Measurements from ENCODE around the gene SEMA7A. TPM values are rescaled to one million over a fixed set of nuclear protein-coding genes. Genes with fewer than 3 reads are reported as not detected.
A peak's percentile ranks its signal among the peaks of the same experiment; 100 is the strongest.

SEMA7A gene
- total RNA-seq, 3 donors from 2014 or later = 1.6 to 3.7 (median 3.0) TPM

DNA sequence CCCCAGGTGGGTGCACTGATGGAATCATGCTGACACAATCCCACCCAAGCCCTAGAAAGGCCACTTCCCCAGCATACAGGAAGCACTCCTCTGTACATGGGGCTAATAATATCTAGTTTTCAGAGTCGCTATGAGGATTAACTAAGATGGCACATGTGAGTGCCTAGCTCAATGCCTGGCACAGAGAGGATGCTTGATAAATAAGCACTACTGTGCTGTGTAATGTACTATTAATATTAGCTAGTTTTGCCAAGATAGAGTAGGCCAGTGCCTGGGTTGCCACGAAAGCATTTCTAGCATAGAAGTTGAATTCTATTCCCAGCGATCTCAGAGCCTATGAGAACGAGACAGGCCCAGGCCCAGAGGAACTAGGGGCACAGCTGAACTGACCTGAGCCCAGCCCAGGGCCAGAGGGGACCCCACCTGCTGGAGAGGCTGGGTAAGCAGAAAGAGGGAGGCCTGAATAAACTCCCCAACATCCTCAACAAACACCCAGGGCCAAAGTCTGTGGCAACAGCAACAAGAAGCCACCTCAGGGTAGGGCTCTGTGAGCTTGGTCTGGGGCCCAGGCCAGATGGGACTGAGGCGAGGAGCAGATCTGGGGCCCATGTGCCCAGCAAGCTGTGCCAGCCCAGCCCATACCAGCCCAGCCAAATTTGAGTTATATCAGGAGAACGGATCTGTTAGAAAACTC lies 7.6 kb upstream of the SEMA7A start:
- Histone ChIP-seq H3K9me3 (no peaks in the 10 kb centered on the region), H3K36me3 (ENCODE audit: low read depth) (no peaks in the 10 kb centered on the region), H3K4me1 (ENCODE audit: low read depth) (no peaks in the 10 kb centered on the region), H3K4me3 (no peak overlapping the region)
- intact Hi-C loops (cut with DNase I, micrococcal nuclease) = no loop called here
- DNase-seq = no peak
- TF ChIP-seq CTCF (IDR thresholded peaks at IDR 0.05) = no peak
- ATAC-seq = no peak

- ATAC-seq = peak; percentile 77
- TF ChIP-seq CTCF (IDR thresholded peaks at IDR 0.05) = peak; percentile 74
- DNase-seq = peak; percentile 65 to 80 (median 77)
- Histone ChIP-seq H3K4me1 (ENCODE audit: low read depth) (no peaks in the 10 kb centered on the region), H3K4me3 (no peak overlapping the region), H3K9me3 (no peaks in the 10 kb centered on the region), H3K36me3 (ENCODE audit: low read depth) (no peaks in the 10 kb centered on the region)
- intact Hi-C loops (cut with DNase I, micrococcal nuclease) = loop anchor here (2.0 to 5.0 kb wide), 2 partner anchors 56 to 57 kb away; no protein-coding TSS in a partner anchor
These were observed 5.1 kb upstream of the SEMA7A start for GRCh38 chr15:74438721-74439316.

- no peaks in the 10 kb centered on the region for H3K36me3 ChIP-seq (ENCODE audit: low read depth)
- no peak for DNase-seq
- no peak for TF ChIP-seq CTCF (IDR thresholded peaks at IDR 0.05)
- intact Hi-C loops (cut with DNase I, micrococcal nuclease) = loop anchor here (2.0 to 5.0 kb wide), 2 partner anchors 55 to 56 kb away; no protein-coding TSS in a partner anchor
- peaks cover 2% of the 10 kb centered on the region for H3K4me1 ChIP-seq (ENCODE audit: low read depth)
- H3K9me3 ChIP-seq = no peaks in the 10 kb centered on the region
- no peak for ATAC-seq
- no peak overlapping the region for H3K4me3 ChIP-seq
These were observed 4.4 kb upstream of the SEMA7A start for GRCh38 chr15:74438206-74438605.

DNA sequence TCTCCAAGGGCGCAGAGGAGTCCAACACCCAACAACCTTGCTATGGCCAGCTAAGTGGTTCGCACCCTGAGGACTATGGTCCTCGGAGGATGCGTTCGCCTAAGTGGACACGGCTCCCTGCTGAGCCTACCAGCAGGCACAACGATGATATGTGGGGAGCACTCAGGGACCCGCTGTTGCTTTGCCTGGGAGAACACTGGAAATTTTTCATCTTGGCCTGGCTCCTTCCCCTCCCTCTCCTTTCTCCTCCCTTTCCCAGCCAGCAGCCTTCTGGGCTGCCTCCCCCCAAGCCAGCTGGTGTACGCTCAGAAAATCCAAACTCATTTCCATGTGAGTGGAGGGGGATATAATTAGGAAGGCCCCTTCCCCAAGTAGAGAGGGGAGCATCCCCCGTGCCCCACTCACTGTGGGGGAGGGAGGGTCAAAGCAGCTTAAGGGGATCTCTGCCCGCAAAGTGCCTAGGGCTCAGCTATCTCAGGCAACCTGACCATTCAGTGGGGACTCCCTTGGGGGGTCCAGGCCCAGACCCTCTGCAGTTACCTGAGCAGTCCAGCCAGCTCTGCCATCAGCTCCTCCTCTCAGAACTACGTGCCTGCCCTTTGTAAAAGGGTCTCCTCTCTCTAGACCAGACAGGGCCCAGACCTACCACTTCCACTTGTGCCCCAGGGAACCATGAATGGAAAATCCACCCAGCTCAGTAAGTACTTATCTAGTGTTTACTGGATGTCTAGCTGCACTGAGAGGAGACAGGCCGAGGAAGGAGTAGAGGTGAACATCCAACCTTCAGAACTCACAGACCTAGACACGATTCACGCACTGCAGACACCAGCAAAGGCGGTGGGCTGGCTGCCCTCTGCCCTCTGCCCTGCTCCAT lies 742 bp upstream of the SEMA7A start:
- peak in 1 of 3 donors; percentile 44 for DNase-seq
- intact Hi-C loops (cut with DNase I, micrococcal nuclease) = loop anchor here in 1 of 2 donors (5.0 kb wide), 1 partner anchor 52 kb away; no protein-coding TSS in a partner anchor
- TF ChIP-seq CTCF (IDR thresholded peaks at IDR 0.05) = no peak
- H3K4me1 ChIP-seq (ENCODE audit: low read depth) = peaks cover 8% of the 10 kb centered on the region
- ATAC-seq = peak; percentile 2
- H3K4me3 ChIP-seq = no peak overlapping the region
- no peaks in the 10 kb centered on the region for H3K9me3 ChIP-seq
- no peaks in the 10 kb centered on the region for H3K36me3 ChIP-seq (ENCODE audit: low read depth)

DNA sequence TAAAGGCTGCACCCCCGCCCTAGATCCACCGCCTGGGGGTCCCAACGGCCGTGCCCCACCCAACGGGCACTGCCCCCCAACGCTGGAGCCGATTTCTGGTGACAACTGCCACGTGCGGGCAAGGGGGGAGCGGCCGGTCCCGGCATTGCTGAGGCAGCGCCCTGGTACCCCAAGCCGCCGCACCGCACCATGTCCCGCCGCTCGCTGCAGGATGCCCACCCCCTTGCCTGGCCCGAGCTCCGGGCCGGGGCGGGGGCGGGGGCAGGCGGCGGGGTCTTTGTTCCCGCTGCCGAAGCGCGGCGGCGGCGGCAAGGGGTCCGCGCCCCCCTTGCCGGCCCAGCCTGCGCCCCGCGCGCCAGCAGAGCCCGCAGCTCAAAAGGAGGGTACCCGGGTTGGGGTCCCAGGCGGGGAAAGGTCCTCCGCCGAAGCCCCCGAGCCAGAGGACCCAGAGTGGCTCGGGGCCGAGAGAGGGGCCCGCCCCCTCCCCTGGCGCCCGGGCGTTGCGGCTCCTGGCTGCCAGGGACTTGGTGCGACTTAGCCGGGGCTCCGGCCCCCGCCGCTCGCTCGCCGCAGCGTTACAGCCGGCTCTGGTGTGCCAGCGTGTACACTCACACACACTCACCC lies 678 bp downstream of the SEMA7A start:
- Histone ChIP-seq H3K36me3 (ENCODE audit: low read depth) (no peaks in the 10 kb centered on the region), H3K9me3 (no peaks in the 10 kb centered on the region), H3K4me3 (peak overlapping the region; percentile 28), H3K4me1 (ENCODE audit: low read depth) (peaks cover 8% of the 10 kb centered on the region)
- ATAC-seq = no peak
- peak in 2 of 3 donors; percentile 36 to 65 for DNase-seq
- no peak for TF ChIP-seq CTCF (IDR thresholded peaks at IDR 0.05)
- intact Hi-C loops (cut with DNase I, micrococcal nuclease) = no loop called here
